Measurements from ENCODE around the gene GRAMD1A.
"Not testable (repeated sequence)": the region's sequence is repeated elsewhere in the genome, so short reads cannot be mapped to it uniquely, and the experiment has no call there.

The GRAMD1A gene

DNA sequence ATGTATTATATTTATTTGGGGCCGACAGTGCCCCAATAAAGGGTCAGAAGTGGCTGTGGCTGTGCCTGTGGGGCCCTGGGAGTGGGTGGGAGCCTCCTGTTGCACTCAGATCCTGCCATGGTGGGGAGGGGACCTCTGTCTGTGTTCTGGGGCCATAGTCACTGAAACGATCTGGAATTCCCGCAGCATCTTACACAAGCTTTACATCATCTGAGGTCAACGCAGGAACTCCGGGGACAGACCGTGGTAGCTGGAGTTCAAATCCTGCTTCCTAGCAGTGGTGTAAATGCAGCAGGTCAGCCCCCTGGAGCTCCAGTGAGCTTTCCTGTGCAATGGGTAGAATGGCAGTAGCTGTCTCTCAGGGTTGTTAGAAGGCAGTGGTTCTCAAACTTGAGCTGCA lies 26.3 kb downstream of the GRAMD1A start:
- ATAC-seq: no peak
- no peak for TF ChIP-seq ZC3H10 (CRISPR knock-in tag; IDR thresholded peaks at IDR 0.05)
- no peak for TF ChIP-seq ZNF8 (CRISPR knock-in tag; IDR thresholded peaks at IDR 0.05)
- no peak for TF ChIP-seq PPARA (CRISPR knock-in tag; IDR thresholded peaks at IDR 0.05; ENCODE audit: borderline replicate concordance)
- TF ChIP-seq ZFP3 (CRISPR knock-in tag; IDR thresholded peaks at IDR 0.05): no peak
- TF ChIP-seq OSR1 (CRISPR knock-in tag; IDR thresholded peaks at IDR 0.05): no peak
- no peak for TF ChIP-seq ZFP30 (CRISPR knock-in tag; IDR thresholded peaks at IDR 0.05)
- TF ChIP-seq, protein P1, sequence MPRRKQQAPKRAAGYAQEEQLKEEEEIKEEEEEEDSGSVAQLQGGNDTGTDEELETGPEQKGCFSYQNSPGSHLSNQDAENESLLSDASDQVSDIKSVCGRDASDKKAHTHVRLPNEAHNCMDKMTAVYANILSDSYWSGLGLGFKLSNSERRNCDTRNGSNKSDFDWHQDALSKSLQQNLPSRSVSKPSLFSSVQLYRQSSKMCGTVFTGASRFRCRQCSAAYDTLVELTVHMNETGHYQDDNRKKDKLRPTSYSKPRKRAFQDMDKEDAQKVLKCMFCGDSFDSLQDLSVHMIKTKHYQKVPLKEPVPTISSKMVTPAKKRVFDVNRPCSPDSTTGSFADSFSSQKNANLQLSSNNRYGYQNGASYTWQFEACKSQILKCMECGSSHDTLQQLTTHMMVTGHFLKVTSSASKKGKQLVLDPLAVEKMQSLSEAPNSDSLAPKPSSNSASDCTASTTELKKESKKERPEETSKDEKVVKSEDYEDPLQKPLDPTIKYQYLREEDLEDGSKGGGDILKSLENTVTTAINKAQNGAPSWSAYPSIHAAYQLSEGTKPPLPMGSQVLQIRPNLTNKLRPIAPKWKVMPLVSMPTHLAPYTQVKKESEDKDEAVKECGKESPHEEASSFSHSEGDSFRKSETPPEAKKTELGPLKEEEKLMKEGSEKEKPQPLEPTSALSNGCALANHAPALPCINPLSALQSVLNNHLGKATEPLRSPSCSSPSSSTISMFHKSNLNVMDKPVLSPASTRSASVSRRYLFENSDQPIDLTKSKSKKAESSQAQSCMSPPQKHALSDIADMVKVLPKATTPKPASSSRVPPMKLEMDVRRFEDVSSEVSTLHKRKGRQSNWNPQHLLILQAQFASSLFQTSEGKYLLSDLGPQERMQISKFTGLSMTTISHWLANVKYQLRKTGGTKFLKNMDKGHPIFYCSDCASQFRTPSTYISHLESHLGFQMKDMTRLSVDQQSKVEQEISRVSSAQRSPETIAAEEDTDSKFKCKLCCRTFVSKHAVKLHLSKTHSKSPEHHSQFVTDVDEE (CRISPR knock-in tag; IDR thresholded peaks at IDR 0.05): no peak
- TF ChIP-seq ISL1 (CRISPR knock-in tag; IDR thresholded peaks at IDR 0.05): no peak
- TF ChIP-seq, protein P2, sequence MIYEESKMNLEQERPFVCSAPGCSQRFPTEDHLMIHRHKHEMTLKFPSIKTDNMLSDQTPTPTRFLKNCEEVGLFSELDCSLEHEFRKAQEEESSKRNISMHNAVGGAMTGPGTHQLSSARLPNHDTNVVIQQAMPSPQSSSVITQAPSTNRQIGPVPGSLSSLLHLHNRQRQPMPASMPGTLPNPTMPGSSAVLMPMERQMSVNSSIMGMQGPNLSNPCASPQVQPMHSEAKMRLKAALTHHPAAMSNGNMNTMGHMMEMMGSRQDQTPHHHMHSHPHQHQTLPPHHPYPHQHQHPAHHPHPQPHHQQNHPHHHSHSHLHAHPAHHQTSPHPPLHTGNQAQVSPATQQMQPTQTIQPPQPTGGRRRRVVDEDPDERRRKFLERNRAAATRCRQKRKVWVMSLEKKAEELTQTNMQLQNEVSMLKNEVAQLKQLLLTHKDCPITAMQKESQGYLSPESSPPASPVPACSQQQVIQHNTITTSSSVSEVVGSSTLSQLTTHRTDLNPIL (CRISPR knock-in tag; IDR thresholded peaks at IDR 0.05; ENCODE audit: low read depth): no peak
- no peak for TF ChIP-seq SNAI2 (CRISPR knock-in tag; IDR thresholded peaks at IDR 0.05)
- no peak for TF ChIP-seq GLIS3 (CRISPR knock-in tag; IDR thresholded peaks at IDR 0.05)
- no peak for TF ChIP-seq ZNF565 (CRISPR knock-in tag; conservative IDR thresholded peaks at IDR 0.05; ENCODE audit: low read depth)
- TF ChIP-seq, protein P3, sequence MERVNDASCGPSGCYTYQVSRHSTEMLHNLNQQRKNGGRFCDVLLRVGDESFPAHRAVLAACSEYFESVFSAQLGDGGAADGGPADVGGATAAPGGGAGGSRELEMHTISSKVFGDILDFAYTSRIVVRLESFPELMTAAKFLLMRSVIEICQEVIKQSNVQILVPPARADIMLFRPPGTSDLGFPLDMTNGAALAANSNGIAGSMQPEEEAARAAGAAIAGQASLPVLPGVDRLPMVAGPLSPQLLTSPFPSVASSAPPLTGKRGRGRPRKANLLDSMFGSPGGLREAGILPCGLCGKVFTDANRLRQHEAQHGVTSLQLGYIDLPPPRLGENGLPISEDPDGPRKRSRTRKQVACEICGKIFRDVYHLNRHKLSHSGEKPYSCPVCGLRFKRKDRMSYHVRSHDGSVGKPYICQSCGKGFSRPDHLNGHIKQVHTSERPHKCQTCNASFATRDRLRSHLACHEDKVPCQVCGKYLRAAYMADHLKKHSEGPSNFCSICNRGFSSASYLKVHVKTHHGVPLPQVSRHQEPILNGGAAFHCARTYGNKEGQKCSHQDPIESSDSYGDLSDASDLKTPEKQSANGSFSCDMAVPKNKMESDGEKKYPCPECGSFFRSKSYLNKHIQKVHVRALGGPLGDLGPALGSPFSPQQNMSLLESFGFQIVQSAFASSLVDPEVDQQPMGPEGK (CRISPR knock-in tag; IDR thresholded peaks at IDR 0.05; ENCODE audit: borderline replicate concordance): no peak

DNA sequence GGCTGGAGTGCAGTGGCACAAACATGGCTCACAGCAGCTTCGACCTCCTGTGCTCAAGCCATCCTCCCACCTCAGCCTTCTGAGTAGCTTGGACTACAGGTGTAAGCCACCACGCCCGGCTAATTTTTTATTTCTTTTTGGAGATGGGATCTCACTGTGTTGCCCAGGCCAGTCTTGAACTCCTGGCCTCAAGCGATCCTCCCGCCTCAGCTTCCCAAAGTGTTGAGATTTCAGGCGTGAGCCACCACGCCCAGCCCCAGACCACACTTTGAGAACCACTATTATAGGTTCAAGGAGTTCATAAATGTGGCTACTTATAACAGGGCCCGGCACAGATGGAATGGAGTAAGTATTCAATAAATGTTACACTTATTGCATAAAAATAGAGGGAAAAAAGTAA lies 26.9 kb downstream of the GRAMD1A start:
- no peak for TF ChIP-seq PPARA (CRISPR knock-in tag; IDR thresholded peaks at IDR 0.05; ENCODE audit: borderline replicate concordance)
- ATAC-seq: no peak

DNA sequence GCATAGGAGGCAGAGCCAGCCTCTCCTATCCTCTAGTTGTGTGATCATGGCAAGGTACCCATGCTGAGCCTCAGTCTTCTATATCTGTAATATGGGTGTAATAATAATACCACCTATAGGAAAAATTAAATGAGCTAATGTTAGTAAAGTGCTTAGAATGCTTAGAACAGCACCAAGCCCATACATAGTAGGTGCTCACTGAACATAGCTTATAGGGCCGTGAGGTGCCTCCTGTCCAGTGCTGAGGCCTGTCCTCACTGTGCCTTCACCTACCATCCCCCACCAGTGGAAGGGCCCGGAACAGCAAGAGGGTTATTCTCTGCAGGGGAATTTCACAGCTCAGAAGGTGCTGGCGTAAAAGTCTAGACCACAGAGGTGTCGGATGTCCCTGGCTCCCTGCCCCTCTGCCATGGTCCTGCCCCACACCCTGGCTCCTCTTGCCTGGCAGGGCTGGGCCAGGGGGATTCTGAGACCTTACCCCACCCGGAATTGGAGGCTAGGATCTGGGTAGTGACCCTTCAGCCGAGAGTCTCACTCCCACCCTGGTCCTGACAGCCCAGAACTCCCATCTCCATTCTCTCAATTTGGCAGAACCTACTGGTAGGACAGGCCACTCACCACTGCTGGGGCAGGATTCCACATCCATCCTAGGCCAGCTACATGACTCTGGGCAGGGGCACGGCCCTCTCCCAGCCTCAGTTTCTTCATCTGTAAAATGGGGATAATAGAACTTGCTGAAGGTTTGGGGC lies 27.9 kb downstream of the GRAMD1A start:
- no peak for ATAC-seq
- TF ChIP-seq ZFP3 (CRISPR knock-in tag; IDR thresholded peaks at IDR 0.05) (no peak), TOX (CRISPR knock-in tag; IDR thresholded peaks at IDR 0.05; ENCODE audit: borderline replicate concordance) (no peak), GLIS3 (CRISPR knock-in tag; IDR thresholded peaks at IDR 0.05) (no peak), ZNF565 (CRISPR knock-in tag; conservative IDR thresholded peaks at IDR 0.05; ENCODE audit: low read depth) (no peak), RARB (CRISPR knock-in tag; IDR thresholded peaks at IDR 0.05) (no peak), ESRRG (CRISPR knock-in tag; IDR thresholded peaks at IDR 0.05) (no peak), SNAI2 (CRISPR knock-in tag; IDR thresholded peaks at IDR 0.05) (no peak), PPARA (CRISPR knock-in tag; IDR thresholded peaks at IDR 0.05; ENCODE audit: borderline replicate concordance) (no peak), ZC3H10 (CRISPR knock-in tag; IDR thresholded peaks at IDR 0.05) (no peak), OSR1 (CRISPR knock-in tag; IDR thresholded peaks at IDR 0.05) (no peak)
- TF ChIP-seq, protein P2 (CRISPR knock-in tag; IDR thresholded peaks at IDR 0.05; ENCODE audit: low read depth): no peak
- TF ChIP-seq, protein P1 (CRISPR knock-in tag; IDR thresholded peaks at IDR 0.05): no peak
- TF ChIP-seq, protein P3 (CRISPR knock-in tag; IDR thresholded peaks at IDR 0.05; ENCODE audit: borderline replicate concordance): no peak
- TF ChIP-seq, protein P4, sequence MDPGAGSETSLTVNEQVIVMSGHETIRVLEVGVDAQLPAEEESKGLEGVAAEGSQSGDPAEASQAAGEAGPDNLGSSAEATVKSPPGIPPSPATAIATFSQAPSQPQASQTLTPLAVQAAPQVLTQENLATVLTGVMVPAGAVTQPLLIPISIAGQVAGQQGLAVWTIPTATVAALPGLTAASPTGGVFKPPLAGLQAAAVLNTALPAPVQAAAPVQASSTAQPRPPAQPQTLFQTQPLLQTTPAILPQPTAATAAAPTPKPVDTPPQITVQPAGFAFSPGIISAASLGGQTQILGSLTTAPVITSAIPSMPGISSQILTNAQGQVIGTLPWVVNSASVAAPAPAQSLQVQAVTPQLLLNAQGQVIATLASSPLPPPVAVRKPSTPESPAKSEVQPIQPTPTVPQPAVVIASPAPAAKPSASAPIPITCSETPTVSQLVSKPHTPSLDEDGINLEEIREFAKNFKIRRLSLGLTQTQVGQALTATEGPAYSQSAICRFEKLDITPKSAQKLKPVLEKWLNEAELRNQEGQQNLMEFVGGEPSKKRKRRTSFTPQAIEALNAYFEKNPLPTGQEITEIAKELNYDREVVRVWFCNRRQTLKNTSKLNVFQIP (CRISPR knock-in tag; IDR thresholded peaks at IDR 0.05; ENCODE audit: borderline replicate concordance, low read depth): no peak

DNA sequence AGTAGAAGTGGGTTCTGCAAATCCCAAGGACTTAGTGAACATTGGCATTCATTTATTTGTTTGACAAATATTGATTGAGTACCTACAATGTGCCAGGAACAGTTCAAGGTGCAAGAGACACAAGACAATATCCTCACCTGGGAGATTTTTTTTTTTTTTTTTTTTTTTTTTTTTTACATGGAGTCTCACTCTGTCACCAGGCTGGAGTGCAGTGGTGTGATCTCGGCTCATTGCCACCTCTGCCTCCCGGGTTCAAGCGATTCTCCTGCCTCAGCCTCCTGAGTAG lies 28.4 kb downstream of the GRAMD1A start:
- not testable (repeated sequence) for ATAC-seq

DNA sequence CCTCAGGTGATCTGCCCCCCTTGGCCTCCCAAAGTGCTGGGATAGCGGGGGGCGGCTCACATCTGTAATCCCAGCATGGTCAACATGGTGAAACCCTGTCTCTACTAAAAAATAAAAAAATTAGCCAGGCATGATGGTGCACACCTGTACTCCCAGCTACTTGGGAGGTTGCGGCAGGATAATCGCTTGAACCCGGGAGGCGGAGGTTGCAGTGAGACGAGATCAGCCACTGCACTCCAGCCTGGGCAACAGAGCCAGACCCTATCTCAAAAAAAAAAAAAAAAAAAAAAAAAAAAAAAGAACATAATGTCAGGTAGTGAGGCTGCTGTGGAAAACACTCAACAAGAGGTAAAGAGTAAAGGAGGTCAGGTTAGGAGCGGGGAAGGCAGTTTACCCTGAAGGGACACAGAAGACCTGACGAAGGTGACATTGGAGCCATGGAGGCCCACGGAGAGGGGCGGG lies 29.2 kb downstream of the GRAMD1A start:
- ATAC-seq: not testable (repeated sequence)
